Bronchial epithelial cell (primary cell): ENCODE data around the gene BRI3. TPM values are rescaled to one million over a fixed set of nuclear protein-coding genes. Genes with fewer than 3 reads are reported as not detected.

Source experiments
- DNase-seq: peaks from one replicate; pipeline ENCODE4 v3.0.0-alpha.2; 2010; ENCODE audit warnings: low read depth
- FAIRE-seq: peaks from 2 replicates; lab custom pipeline; 2011; peaks lifted over from hg19 to GRCh38; lab: Jason Lieb, UNC
- H3K27me3 ChIP-seq: 2 replicates; pipeline ENCODE4 v1.5.1; 2011; ENCODE audit warnings: low read length; ENCODE audit not compliant: control insufficient read depth, insufficient read depth
- H3K36me3 ChIP-seq: 2 replicates; pipeline ENCODE4 v1.5.1; 2011; ENCODE audit warnings: low read length; ENCODE audit not compliant: control insufficient read depth, insufficient read depth
- H3K4me3 ChIP-seq: 2 replicates; pipeline ENCODE4 v1.5.1; 2011; ENCODE audit warnings: mild to moderate bottlenecking, low read depth, low read length, control low read depth
- CTCF ChIP-seq: IDR thresholded peaks from 2 replicates; pipeline ENCODE4 v1.5.1; 2011; ENCODE audit warnings: mild to moderate bottlenecking, moderate library complexity, low read length, control low read depth, inconsistent platforms; ENCODE audit not compliant: insufficient read depth, severe bottlenecking
- total RNA-seq: library from RNA; depleted of rRNA; stranded (reverse); fragments of >200 nt; gene quantifications from 2 replicates; pipeline ENCODE4 v1.2.1, GENCODE V29; 2014

BRI3 gene
- total RNA-seq, 1 donor from 2014 or later: 53.7 TPM

DNA sequence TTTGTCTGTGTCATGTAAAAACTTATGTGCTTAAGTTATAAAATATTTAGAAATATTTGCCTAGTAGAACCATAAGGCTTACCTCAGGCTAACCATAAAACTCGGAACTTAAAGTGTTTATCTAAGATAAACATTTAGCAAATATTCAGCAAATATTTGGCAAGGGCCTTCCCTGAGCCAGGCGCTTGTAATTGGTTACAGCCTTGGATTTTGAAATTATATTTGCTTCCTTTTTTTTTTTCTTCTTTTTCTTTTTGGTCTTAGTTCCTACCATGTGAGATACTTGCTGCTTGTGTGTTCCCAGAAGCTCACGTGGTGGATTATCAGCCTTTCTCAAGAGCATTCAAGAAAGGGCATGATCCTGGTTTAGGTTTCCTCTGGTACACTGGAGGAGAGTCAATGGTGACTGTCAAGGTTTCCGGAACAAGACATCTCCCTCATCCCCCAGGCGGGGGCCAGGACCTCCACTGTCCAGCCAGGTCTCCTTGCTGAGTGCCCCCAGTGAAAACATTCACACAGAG, 5.2 kb upstream of the BRI3 start:
- Histone ChIP-seq H3K27me3 (no peaks in the 10 kb centered on the region), H3K4me3 (no peak overlapping the region), H3K36me3 (no peaks in the 10 kb centered on the region)
- TF ChIP-seq CTCF: no peak
- FAIRE-seq (no peak), DNase-seq (no peak)

DNA sequence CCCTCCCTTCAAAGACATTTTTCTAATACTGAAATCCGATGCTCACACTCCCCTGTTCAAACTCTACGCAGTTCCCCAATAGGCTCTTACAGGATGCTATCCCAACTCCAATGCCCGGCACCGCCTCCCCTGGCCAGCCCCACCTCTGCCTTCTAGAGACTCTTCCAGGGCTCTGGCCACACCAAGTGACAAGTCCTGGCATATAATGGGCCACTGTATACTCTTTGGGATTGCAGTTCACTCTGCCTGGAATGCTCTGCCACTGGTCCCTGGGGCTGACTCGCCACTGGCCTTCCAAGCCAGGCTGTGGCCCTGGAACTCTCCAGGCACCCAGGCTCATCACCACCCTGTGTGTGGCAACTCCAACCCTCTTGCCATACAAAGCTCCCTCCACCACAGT, 3.1 kb upstream of the BRI3 start:
- no peak for TF ChIP-seq CTCF
- no peak for FAIRE-seq
- Histone ChIP-seq H3K36me3 (no peaks in the 10 kb centered on the region), H3K27me3 (no peaks in the 10 kb centered on the region), H3K4me3 (no peak overlapping the region)
- no peak for DNase-seq

DNA sequence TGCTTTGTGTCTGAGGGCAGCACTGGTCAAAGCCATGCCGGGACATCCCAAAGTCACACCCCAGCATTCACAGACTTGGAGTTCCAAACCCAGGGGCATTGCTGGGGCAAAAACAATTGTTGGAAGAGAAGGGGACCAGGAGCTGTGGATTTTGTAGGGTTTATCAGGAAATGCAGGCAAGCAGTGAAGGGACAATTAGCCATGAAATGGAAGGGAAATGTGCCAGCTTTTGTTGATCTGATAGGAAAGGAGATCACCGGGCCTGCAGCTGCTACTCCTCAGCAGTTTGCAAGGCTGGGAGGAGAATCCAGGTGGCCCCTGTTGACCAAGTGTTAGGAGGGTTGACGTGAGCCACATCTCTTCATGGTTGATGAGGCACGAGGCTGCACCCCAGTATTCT, 2.5 kb upstream of the BRI3 start:
- DNase-seq (no peak), FAIRE-seq (no peak)
- no peak overlapping the region for H3K4me3 ChIP-seq
- H3K36me3 ChIP-seq: peaks cover 5% of the 10 kb centered on the region
- no peak for TF ChIP-seq CTCF
- H3K27me3 ChIP-seq: no peaks in the 10 kb centered on the region

DNA sequence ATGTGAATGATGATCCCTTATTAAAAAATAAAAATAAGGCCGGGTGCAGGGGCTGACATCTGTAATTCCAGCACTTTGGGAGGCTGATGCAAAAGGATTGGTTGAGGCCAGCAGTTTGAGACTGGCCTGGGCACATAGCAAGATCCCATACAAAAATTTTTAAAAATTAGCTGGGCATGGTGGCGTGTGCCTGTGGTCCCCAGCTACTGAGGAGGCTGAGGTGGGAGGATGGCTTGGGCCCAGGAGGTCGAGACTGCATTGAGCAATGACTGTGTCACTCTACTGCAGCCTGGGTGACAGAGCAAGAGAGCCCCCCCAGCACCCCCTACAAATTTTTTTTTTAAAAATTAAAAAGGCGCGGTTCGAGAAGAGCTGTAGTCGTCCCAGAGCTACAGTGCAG, 1.2 kb upstream of the BRI3 start:
- Histone ChIP-seq H3K4me3 (no peak overlapping the region), H3K36me3 (peaks cover 9% of the 10 kb centered on the region), H3K27me3 (no peaks in the 10 kb centered on the region)
- FAIRE-seq (no peak), DNase-seq (no peak)
- TF ChIP-seq CTCF: no peak

DNA sequence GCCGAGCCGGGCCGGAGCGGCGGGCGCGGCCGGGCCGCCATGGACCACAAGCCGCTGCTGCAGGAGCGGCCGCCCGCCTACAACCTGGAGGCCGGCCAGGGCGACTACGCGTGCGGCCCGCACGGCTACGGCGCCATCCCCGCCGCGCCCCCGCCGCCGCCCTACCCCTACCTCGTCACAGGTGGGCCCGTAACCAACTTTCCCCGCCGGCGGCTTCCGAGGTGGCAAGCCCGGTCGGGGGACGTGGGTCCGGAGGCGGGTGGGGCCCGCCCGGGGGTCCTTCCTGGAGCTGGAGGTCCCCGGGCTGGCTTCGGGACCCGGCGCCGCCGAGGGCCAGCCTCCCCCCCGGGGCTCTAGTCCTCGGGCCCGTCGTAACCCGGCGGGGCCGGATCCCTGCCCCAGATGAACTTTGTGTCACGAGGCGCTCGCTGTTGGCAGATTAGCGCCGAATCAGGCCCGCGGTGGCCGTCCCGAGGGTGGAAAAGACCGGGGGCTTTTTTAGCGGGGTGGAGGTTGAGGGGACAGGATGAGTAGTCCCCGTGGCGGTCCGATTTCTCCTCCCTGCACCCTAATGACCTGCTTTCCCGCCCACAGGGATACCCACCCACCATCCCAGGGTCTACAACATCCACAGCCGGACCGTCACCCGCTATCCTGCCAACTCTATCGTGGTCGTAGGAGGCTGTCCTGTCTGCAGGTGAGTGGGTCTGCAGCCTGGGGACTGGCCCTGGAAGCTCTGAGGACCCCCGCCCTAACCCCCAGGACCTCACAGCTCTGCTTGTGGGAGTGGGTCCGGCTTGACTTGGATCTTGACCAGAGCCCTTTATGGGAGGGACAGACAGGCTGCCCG, 496 bp downstream of the BRI3 start:
- FAIRE-seq: no peak
- peaks cover 9% of the 10 kb centered on the region for H3K36me3 ChIP-seq
- no peak for TF ChIP-seq CTCF
- H3K4me3 ChIP-seq: peak overlapping the region; percentile 77
- DNase-seq: no peak
- no peaks in the 10 kb centered on the region for H3K27me3 ChIP-seq
